K562 (cell line): ENCODE measurements around the gene TACC3. TPM values are rescaled to one million over a fixed set of nuclear protein-coding genes. Genes with fewer than 3 reads are reported as not detected.

ENCODE experiments used
- ADNP ChIP-seq: fragments of 200-800 bp; sonication (Bioruptor generic); IDR thresholded peaks from 2 replicates; pipeline ENCODE4 v1.6.1; 2016; ENCODE audit warnings: missing genetic modification characterization, missing compliant biosample characterization
- BDP1 ChIP-seq: IDR thresholded peaks from 3 replicates; pipeline ENCODE4 v1.6.1; 2011; ENCODE audit not compliant: insufficient read length, insufficient read depth
- BMI1 ChIP-seq: fragments of 150-350 bp; IDR thresholded peaks from 2 replicates; pipeline ENCODE4 v1.6.1; 2014; ENCODE audit warnings: low read length
- CHD1 ChIP-seq: fragments of 200-600 bp; sonication (generic); IDR thresholded peaks from one replicate; pipeline ENCODE4 v1.6.1; 2012; ENCODE audit warnings: mild to moderate bottlenecking, moderate library complexity, low read length, inconsistent platforms
- FOXA3 ChIP-seq, 2 experiments: fragments of 450-650 bp in 1 of 2; sonication (generic) in 1 of 2; formaldehyde crosslinking; IDR thresholded peaks in 1 of 2; conservative IDR thresholded peaks in 1 of 2; 2 replicates each; pipeline versions ENCODE4 v1.4.0 to v1.8.0; 2020 to 2022; ENCODE audit warnings: mild to moderate bottlenecking in 2 of 2, missing genetic modification reagents in 1 of 2
- FOXJ3 ChIP-seq: sonication (generic); formaldehyde crosslinking; IDR thresholded peaks from 2 replicates; pipeline ENCODE4 v1.4.0; 2020; ENCODE audit warnings: mild to moderate bottlenecking, missing genetic modification reagents
- ILK ChIP-seq: fragments of 450-650 bp; IDR thresholded peaks from 2 replicates; pipeline ENCODE4 v1.6.1; 2016; ENCODE audit warnings: missing genetic modification characterization, low read depth, mild to moderate bottlenecking, missing compliant biosample characterization, moderate library complexity, borderline replicate concordance
- KDM5B ChIP-seq: fragments of 200-600 bp; sonication (generic); IDR thresholded peaks from 2 replicates; pipeline ENCODE4 v1.6.1; 2012; ENCODE audit warnings: low read depth, mild to moderate bottlenecking, moderate library complexity, low read length, control low read depth, inconsistent platforms; ENCODE audit not compliant: insufficient replicate concordance
- MAX ChIP-seq: sonication (generic); formaldehyde crosslinking; IDR thresholded peaks from 2 replicates; pipeline ENCODE4 v1.9.0; 2022; ENCODE audit warnings: mild to moderate bottlenecking, missing genetic modification reagents
- NR0B1 ChIP-seq: fragments of 450-650 bp; IDR thresholded peaks from one replicate; pipeline ENCODE4 v1.6.1; 2018; ENCODE audit warnings: mild to moderate bottlenecking, moderate library complexity; ENCODE audit not compliant: partially characterized antibody
- PATZ1 ChIP-seq: fragments of 250-450 bp; sonication (Bioruptor Pico); IDR thresholded peaks from 2 replicates; pipeline ENCODE4 v1.5.0; 2020; ENCODE audit warnings: mild to moderate bottlenecking, borderline replicate concordance
- PRDM10 ChIP-seq: fragments of 450-650 bp; IDR thresholded peaks from 2 replicates; pipeline ENCODE4 v1.6.1; 2018; ENCODE audit not compliant: partially characterized antibody
- RUNX1 ChIP-seq: sonication (generic); IDR thresholded peaks from 2 replicates; pipeline ENCODE4 v1.6.1; 2016; ENCODE audit warnings: antibody characterized with exemption, low read depth
- SRSF1 ChIP-seq: fragments of 200-400 bp; formaldehyde crosslinking; IDR thresholded peaks from 2 replicates; pipeline ENCODE4 v1.6.1; 2017; ENCODE audit warnings: mild to moderate bottlenecking, low read depth, low read length, moderate library complexity
- SRSF3 ChIP-seq: fragments of 200-400 bp; formaldehyde crosslinking; IDR thresholded peaks from 2 replicates; pipeline ENCODE4 v1.6.1; 2016; ENCODE audit warnings: mild to moderate bottlenecking, low read length, moderate library complexity; ENCODE audit not compliant: insufficient read depth
- TEAD1 ChIP-seq, 2 experiments: fragments of 450-650 bp in 1 of 2; sonication (generic) in 1 of 2; formaldehyde crosslinking; IDR thresholded peaks; 2 replicates each; pipeline versions ENCODE4 v1.4.0 to v1.8.0; 2020 to 2022; ENCODE audit warnings: mild to moderate bottlenecking in 2 of 2, missing genetic modification reagents in 1 of 2
- VEZF1 ChIP-seq: fragments of 200-800 bp; sonication (Bioruptor generic); IDR thresholded peaks from 2 replicates; pipeline ENCODE4 v1.6.1; 2017; ENCODE audit warnings: missing genetic modification characterization, missing compliant biosample characterization
- polyA plus RNA-seq, 8 experiments: library from polyadenylated mRNA; depleted of rRNA in 4 of 8; stranded (reverse) in 5 of 8; unstranded in 3 of 8; fragments of >200 nt; fragmentation: Nextera tagmentation in 2 of 8; fragmentation: Illumina TruSeq in 1 of 8; extraction: Ambion mirVana in 2 of 8; extraction: Trizol in 1 of 8; gene quantifications; 2 replicates each; pipeline versions ENCODE4 v1.2.1 to v1.2.3, GENCODE V29; 2011 to 2014; ENCODE audit warnings: inconsistent platforms in 1 of 8, missing spikeins in 1 of 8
- total RNA-seq, 7 experiments: library from RNA; depleted of rRNA in 6 of 7; stranded (reverse); fragments of >200 nt in 6 of 7; fragmentation: Illumina TruSeq in 2 of 7; extraction: Trizol in 2 of 7; gene quantifications; 2 replicates each; pipeline versions ENCODE4 v1.2.1 to v1.2.3, GENCODE V29; 2011 to 2021; ENCODE audit warnings: low replicate concordance in 1 of 7

Gene TACC3
- total and polyA plus RNA-seq, 9 of the 15 experiments (the other 6 are each of a cell fraction or from before 2014, with no cell fraction given) = 1.9 to 122 (median 55.6) TPM

GRCh38 chr4:1715002-1715758, 6.1 kb upstream of the TACC3 start (continued):
- TF ChIP-seq PRDM10 (no peak), SRSF3 (no peak), ILK (tag) (no peak), FOXJ3 (CRISPR knock-in tag) (no peak), NR0B1 (no peak), TEAD1 (CRISPR knock-in tag; IDR thresholded peaks at IDR 0.05) (no peak), CHD1 (no peak), FOXA3 (CRISPR knock-in tag; conservative IDR thresholded peaks at IDR 0.05 in 1 of 2, IDR thresholded peaks at IDR 0.05 in 1 of 2) (no peak), MAX (CRISPR knock-in tag) (0 out of 2 replicates have a peak, but pooled peaks have one; percentile 15), KDM5B (peak; percentile 33), BMI1 (no peak), PATZ1 (CRISPR knock-in tag) (no peak), RUNX1 (0 out of 2 replicates have a peak, but pooled peaks have one; percentile 21), ADNP (tag) (no peak), SRSF1 (no peak), VEZF1 (CRISPR knock-in tag) (no peak), BDP1 (no peak)
